IPS DF 4.7 (cell line): ENCODE measurements around the gene MYO1E.

ENCODE experiments used
- DNase-seq: peaks from one replicate; pipeline ENCODE4 v3.0.0-alpha.2; 2013; ENCODE audit warnings: low spot score; ENCODE audit errors: extremely low read depth

The MYO1E gene

DNA sequence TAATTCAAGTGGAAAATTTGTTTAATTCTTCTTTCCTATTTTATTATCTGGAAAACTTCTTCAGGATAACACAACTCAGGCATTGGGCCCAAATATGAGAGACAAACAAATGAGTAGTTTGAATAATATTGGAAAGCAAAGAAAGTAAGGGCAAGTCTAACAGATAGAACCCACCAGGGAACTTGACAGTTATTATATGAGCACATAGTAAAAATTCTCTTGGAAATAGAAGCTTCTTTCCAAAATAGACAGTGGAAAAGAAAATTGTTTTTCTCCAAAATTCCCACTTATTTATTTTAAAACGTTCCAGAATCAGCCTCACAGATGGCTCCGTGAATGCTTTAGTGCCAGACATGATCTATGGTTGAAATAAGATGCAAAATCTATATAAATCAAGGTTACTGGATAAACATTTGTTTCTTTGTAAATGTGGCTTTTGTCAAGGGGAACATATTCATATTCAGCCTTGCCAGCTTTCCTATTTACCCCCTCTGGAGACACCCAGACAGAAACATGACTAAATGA is 142.1 kb downstream of the MYO1E start:
- no peak for DNase-seq

GRCh38 chr15:59229453-59229852 is 143.2 kb downstream of the MYO1E start:
- DNase-seq = no peak

- DNase-seq = no peak
These were observed 143.7 kb downstream of the MYO1E start for GRCh38 chr15:59229015-59229414.

- no peak for DNase-seq
These were observed 145.7 kb downstream of the MYO1E start for GRCh38 chr15:59227021-59227420.

GRCh38 chr15:59224474-59224873 is 148.2 kb downstream of the MYO1E start:
- DNase-seq = no peak

DNA sequence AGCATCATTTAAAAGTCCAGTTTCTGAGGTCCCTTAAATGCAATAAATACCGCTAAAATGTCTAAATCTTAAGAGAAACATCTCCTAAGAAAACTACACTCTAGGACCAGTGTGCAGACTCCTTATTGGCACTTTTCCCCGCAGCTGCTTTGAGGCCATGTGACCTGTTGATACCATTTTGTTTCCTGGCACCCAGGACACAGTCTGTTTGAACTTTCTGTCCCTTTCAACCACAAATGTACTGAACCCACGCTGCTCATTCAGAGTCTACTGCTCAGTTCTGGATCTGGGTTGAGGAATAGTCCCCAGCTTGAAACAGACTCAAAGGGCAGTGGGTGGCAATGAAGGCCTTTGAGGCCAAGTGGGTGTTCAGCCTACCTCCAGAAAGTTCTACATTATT is 148.9 kb downstream of the MYO1E start:
- no peak for DNase-seq

GRCh38 chr15:59222906-59223550 is 149.6 kb downstream of the MYO1E start:
- DNase-seq = no peak

GRCh38 chr15:59221511-59222505 is 150.9 kb downstream of the MYO1E start:
- DNase-seq = no peak

DNA sequence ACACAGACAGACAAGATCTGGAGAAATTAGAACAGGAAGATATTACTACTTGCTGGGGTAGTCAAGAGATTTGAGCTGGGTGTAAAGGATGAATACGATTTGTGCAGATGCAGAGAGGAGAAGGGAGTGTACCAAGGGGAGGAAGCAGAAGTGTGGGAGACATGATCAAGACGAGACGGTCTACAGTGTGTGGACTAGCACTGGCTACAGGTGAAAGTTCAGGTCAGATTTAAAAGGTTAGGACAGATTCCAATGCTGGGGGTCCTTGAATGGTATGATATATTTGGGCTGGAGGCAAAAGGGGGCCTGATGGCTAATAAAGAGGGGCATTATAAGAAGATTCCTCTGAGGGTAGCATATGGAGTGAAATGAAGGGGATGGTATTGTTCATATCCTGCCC is 154.0 kb downstream of the MYO1E start:
- no peak for DNase-seq

DNA sequence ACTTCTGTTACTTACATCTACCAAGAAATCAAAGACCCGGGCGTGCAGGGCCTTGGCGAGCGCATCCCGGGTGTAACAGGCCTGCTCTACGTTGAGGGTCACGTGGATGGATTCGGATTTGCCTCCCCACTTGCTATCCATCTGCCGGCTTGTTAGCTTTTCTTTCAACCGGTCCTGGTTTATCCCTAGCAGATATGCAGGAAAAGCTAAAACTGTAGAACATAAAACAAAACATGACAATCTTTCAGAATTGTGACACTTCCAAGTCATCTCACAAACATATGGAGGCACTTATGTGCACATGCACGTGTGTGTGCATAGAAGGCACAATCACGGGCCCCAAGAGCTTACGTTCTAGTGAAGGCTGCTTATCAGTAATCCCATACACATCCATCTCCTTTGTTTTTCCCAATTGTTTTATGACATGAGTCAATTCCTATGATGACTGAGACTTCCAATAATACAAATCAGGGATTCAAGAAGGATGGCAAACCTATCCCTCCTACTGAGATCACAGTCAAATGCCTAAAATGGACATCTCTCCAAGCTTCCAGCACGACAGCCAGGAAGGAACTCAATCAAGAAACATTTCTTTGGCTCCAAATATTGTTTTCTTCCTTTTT is 154.7 kb downstream of the MYO1E start:
- DNase-seq = no peak

DNA sequence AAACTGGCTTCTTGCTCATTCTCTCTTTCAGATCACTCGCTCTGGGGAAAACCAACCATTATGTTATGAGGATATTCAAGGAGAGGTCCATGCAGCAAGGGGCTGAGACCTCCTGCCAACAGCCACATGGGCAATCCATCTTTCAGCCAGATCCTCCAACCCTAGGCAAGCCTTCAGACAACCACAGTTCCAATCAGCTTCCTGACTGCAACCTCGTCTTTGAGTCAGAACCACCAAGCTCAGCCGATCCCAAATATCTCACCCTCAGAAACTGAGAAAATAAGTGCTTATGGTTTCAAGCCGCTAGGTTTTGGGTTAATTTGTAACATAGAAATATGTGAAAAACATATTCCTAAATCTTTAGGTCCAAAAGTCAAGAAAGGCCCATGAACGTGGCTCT is 155.8 kb downstream of the MYO1E start:
- no peak for DNase-seq

DNA sequence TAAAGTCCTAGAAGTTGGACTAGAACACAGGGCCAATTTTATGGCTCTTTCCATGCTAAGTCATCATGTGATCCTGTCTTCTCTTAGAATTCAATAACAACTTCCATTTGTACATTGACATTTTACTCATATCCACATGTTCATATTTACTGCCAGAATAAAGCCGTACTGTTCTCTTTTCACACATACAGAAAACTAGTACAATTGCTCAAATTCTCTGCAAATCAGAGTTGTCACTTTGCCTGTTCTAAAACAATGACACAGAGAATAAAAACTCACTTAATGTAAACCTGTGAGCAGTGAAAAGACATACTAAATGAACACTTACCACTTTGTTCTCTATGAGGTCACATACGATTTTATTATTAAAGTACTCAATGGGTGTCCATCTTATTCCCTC is 162.5 kb downstream of the MYO1E start:
- no peak for DNase-seq

GRCh38 chr15:59208613-59209249 is 163.9 kb downstream of the MYO1E start:
- DNase-seq = no peak

- no peak for DNase-seq
These were observed 166.0 kb downstream of the MYO1E start, which contains the start of gene LDHAL6B for GRCh38 chr15:59206623-59207183. TSS of gene LDHAL6B (plus strand) at chr15:59206843. CDS start at chr15:59206941, 98 bp downstream.

DNA sequence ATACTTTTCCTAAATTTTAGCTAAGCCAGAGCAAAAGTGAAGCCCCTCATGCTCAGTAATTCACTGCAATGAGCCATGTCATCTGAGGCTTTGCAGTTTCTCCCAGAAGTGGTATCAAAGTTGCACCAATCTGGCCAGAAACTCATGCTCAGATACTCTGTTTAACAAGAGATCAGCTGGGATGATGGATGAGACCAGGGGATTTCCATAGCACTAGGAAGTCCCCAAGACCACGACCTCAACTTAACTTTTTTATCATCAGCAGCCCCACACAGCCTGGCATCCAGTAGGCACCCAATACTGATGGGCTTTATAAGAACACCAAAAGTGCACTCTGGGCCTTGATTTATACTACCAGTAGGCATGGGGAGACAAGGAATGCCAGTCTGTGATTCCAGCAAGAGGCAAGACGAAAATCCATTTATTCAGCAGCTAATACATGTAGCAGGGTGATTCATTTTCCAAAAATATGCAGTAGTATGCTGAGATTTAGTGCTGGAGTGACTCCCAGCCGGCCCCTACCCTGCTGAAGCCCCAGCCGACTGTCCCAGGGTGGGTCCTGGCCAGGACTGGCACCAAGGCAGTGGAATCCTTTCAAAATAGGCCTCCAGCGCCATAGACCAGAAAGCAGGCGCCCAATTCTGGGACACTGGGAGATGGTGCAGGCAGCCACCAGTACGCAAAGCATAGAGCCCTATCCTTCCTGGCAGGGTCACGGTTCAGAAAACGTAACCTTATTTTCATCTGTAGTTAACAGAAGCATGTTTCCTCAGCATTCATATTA is 166.6 kb downstream of the MYO1E start:
- no peak for DNase-seq

DNA sequence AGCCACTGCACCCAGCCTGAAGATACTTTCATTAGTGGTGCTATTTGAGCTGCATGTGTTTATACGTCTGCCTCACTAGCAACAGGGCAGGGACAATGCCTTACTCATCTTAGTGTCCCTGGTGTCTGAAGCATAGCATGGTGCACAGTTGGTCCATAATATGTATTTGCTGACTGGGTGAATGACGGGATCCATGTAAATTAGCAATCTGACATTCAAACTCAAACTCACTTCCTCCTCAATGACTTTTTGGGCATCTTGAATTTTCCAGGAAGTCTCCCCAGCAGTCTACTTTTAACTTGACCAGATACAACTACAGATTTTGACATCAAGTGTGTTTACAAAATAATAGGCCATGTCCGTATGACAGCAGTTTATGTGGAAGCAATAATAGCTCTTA is 169.0 kb downstream of the MYO1E start:
- DNase-seq = no peak

- no peak for DNase-seq
These were observed 169.7 kb downstream of the MYO1E start for GRCh38 chr15:59203008-59203407.

- no peak for DNase-seq
These were observed 172.1 kb downstream of the MYO1E start for GRCh38 chr15:59200560-59200959.

DNA sequence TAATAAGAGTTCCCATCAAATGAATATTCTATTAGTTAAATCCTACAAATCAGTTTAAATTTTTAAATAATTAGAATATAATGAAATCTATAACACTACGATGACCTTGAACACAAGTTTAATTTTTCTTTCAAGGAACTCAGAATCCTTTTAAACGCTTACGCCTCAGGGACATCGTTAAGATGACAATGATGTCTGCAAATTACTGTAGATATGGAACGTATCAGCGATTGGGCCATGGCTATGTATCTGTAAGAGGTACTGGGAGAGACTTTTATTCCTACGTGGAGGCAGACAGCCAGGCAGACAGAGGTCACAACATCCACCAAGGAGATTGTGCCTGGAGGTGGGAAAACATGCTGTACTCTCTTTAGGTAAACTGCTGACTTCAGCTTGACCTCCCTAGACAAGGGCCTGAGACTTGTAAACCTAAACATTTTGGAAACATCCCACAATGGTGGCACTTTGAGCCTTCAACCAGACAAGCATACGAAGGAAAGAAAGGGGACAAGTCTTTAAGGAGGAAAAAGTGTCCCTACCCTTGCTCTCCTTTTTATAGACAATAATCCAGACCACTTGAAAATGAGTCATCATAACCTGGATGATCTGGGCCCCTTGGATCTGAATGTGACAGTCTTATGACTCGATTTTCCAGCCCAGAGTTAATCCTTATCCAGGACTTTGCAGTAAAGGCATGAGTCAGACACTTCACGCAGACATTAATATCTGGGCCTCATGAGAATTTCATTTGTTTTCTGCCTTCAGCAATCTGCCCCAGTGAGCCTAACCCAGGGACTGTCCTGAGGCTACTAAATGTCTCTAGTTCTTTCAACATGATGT is 172.8 kb downstream of the MYO1E start:
- DNase-seq = no peak
